ENCODE measurements around the gene CALCOCO1. TPM values are rescaled to one million over a fixed set of nuclear protein-coding genes. Genes with fewer than 3 reads are reported as not detected.

Gene CALCOCO1
- total RNA-seq, 2 experiments from 2014 or later = 83.6 to 91.1 TPM

DNA sequence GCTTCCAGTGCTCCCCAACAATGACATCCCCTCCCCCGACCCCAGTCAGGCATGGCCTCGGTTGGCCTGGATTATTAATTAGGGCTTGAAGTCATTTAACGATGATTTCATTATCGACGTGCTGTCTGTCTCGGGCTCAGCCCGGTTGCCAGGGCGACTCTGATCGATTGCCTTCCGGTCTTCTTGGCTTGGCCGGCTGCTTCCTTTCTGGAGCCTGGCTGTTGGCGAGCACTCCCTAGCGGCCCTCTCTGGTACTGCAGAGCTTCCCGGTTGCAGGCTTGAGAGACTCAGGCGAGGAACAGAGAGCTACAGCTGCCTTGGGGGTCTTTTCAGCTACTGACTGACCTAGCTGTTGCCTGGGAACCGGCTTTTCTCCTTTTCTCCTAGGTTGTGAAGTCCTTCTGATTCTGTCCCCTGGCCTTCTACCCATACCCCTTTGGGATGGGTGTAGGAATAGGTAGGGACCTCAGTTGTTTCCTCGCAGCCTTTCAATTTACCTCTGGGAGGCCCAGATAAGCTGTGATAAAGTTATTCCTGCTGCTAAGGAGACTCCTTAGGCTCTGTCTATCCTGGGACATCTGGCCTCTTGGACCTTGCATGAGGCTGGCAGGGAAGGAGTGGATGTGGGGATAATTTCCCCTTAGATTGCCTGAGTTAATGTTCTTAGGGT lies 30.0 kb upstream of the CALCOCO1 start:
- Mint-ChIP-seq H3K4me1 (peaks cover 22% of the 10 kb centered on the region), H3K4me3 (peak overlapping the region; percentile 80), H3K9me3 (no peaks in the 10 kb centered on the region), H3K27me3 (peaks cover 36% of the 10 kb centered on the region), H3K36me3 (no peaks in the 10 kb centered on the region), H3K27ac (peak overlapping the region; percentile 88)
- POLR2A ChIA-PET = interaction anchor here (1.0 to 1.3 kb wide), 2 partner anchors 29 to 81 kb away, joined by 3 to 9 read pairs; partner anchors contain the start of genes ATP5MC2 and CALCOCO1
- peak; percentile 90 for DNase-seq
- peak; percentile 83 for ATAC-seq (ENCODE audit: low read depth)

DNA sequence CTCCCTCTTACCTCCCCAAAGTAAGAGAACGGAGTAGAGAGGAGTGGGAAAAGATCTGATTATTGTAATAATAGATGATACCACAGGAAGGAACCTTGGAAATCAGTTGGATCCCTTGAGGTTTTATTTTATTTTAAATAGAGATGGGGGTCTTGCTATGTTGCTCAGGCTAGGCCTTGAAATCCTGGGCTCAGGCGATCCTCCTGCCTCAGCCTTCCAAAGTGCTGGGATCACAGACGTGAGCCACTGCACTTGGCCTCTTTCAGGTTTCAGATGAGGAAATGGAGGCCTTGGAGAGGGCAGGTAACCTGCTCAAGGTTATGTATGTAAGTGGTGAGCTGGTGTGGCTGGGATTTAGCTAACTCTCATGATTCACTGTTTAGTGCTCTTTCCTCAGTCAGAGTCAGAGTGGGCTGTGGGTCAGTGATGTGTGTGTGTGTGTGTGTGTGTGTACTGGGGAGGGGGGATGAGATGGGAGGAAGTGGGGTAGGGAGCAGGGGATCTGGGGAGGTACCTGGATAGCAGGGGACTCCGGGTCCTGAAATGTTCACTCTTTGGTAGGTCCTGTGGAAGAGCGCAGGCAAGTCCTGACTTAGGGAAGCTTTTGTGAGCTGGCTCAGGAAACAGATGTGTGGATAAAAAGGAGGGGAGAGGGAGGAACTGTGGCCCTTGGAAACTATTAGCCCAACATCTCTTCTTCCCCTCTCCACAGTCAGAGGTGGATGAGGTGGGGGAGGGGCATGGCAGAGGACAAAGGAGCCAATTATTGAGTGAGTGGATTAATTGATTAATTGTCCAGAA lies 29.2 kb upstream of the CALCOCO1 start:
- DNase-seq = no peak
- H3K27ac Mint-ChIP-seq = peak overlapping the region; percentile 88
- no peaks in the 10 kb centered on the region for H3K9me3 Mint-ChIP-seq
- POLR2A ChIA-PET = interaction anchor here (1.0 to 1.3 kb wide), 2 partner anchors 29 to 81 kb away, joined by 3 to 9 read pairs; partner anchors contain the start of genes ATP5MC2 and CALCOCO1
- peaks cover 24% of the 10 kb centered on the region for H3K4me1 Mint-ChIP-seq
- peaks cover 36% of the 10 kb centered on the region for H3K27me3 Mint-ChIP-seq
- peak overlapping the region; percentile 80 for H3K4me3 Mint-ChIP-seq
- ATAC-seq (ENCODE audit: low read depth) = no peak
- no peaks in the 10 kb centered on the region for H3K36me3 Mint-ChIP-seq

DNA sequence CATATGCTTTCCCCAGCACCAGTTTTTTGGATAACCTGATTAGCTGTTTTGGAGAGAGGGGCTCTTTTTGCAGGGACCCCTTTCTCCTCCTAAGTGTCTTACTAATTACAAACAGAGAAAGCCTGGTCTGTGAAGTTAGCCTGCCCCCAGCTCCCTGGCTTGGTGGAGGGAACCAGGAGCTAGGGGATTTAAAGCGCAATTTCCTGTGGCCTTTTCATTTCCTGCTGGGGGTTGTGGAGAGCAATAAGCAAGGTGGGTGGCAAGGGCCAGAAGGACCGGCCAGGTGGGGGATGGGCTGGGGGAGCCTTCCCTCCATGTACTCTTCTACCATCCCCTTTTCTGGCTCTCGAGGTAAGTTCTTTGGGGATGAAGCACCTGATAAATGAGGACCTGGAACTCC lies 28.6 kb upstream of the CALCOCO1 start:
- Mint-ChIP-seq H3K27ac (peak overlapping the region; percentile 10), H3K9me3 (no peaks in the 10 kb centered on the region), H3K4me1 (peaks cover 24% of the 10 kb centered on the region), H3K36me3 (no peaks in the 10 kb centered on the region), H3K27me3 (peaks cover 33% of the 10 kb centered on the region), H3K4me3 (peak overlapping the region; percentile 63)
- ATAC-seq (ENCODE audit: low read depth) (no peak), DNase-seq (no peak)
- POLR2A ChIA-PET = no interaction called here

DNA sequence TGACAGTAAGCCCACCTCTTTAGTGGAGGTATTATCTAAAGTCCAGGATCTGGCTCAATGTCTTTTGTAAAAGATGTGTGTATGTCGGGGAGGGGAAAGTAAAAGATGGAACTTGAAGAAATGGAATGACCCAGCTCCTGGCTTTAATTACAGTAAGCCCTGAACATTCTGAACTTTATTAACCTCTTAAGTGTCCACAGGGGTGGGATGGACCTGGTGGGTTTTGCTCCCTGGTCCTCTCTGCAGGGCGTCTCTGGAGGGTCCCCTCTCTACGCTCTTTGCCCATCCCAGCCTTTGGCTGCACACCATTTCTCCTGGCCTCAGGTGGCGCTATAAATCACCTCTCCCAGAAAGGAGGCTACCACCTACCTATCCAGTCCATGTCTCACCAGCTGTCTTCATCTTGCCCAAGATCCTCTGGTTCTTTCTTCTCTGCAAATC lies 28.2 kb upstream of the CALCOCO1 start:
- DNase-seq = no peak
- H3K9me3 Mint-ChIP-seq = no peaks in the 10 kb centered on the region
- peak overlapping the region; percentile 63 for H3K4me3 Mint-ChIP-seq
- peaks cover 29% of the 10 kb centered on the region for H3K27me3 Mint-ChIP-seq
- no peaks in the 10 kb centered on the region for H3K36me3 Mint-ChIP-seq
- ATAC-seq (ENCODE audit: low read depth) = no peak
- POLR2A ChIA-PET = no interaction called here
- H3K4me1 Mint-ChIP-seq = peaks cover 24% of the 10 kb centered on the region
- H3K27ac Mint-ChIP-seq = no peak overlapping the region

DNA sequence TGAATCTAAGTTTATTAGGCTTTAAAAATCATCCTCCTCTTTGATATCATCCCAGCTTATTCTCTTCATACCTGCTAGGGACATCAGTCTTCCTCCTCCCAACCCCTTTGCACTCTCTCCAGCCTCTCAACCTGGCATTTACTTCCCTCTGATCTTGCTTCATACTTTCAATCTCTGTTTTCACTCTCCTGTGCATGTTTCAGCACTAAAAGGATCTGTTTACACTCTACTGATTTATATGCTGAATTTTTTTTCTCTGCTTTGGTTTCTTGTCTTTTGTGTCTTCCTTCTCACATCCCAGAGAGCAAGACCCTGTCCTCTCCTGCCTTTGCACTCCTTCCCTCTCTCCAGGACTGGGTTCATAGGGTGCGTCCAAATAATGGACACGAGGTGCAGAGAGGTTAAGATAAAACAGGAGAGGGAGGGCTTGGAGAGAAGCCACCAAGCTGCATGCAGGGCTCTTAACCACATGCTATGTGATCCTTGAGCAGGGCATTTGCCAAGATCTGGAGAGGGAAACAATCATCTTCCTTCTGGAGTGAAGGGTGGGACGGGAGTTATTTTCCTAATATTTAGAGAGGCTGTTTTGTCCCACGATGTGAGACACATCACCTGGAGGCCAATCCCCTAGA lies 27.5 kb upstream of the CALCOCO1 start:
- H3K4me3 Mint-ChIP-seq = no peak overlapping the region
- no peaks in the 10 kb centered on the region for H3K36me3 Mint-ChIP-seq
- ATAC-seq (ENCODE audit: low read depth) = no peak
- POLR2A ChIA-PET = interaction anchor here (0.6 kb wide), 1 partner anchor 658 kb away, joined by 3 read pairs; no protein-coding TSS in a partner anchor
- peaks cover 25% of the 10 kb centered on the region for H3K27me3 Mint-ChIP-seq
- H3K9me3 Mint-ChIP-seq = no peaks in the 10 kb centered on the region
- peaks cover 24% of the 10 kb centered on the region for H3K4me1 Mint-ChIP-seq
- H3K27ac Mint-ChIP-seq = no peak overlapping the region
- DNase-seq = no peak

DNA sequence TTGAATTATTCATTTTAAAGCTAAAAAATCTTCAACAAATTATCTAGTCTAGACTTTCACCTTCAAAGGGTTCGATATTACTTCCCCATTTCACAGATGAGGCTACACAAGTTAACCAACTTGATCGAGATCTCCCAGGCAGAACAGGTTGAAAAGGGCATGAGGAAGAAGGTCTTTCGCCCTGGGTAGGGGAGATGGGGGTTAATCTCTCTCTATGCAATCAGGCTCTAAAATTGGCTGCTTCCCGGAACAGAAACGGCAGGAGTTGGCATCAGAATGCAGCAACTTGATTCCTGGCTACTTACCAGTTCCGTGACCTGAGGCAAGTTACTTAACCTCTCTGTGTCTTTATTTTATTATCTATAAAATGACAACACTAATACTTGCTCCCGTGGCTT lies 26.9 kb upstream of the CALCOCO1 start:
- DNase-seq (no peak), ATAC-seq (ENCODE audit: low read depth) (no peak)
- Mint-ChIP-seq H3K27me3 (peaks cover 19% of the 10 kb centered on the region), H3K27ac (no peak overlapping the region), H3K4me1 (peaks cover 24% of the 10 kb centered on the region), H3K36me3 (no peaks in the 10 kb centered on the region), H3K4me3 (no peak overlapping the region), H3K9me3 (no peaks in the 10 kb centered on the region)
- POLR2A ChIA-PET = interaction anchor here (0.6 to 1.2 kb wide), 2 partner anchors 27 to 659 kb away, joined by 3 to 5 read pairs; partner anchors contain the start of gene CALCOCO1

DNA sequence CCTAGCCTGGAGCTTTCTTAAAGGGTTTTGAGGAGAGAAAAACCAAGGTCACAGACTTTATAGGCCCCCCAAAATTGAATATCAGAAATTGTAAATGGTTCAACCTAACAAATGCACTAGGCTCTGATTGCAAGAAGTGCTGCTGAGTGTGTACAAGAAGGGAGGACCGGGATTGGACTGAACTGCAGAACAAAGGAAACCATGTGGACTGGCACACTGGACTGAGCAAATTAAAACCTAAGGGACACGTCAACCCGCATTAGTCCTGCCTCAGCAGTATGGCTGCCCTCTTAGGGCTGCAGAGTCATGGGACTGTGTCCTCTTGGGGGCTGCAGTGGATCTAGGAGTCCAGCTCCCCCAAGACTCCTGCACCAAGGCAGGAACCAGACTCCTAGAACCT lies 25.4 kb upstream of the CALCOCO1 start:
- Mint-ChIP-seq H3K36me3 (no peaks in the 10 kb centered on the region), H3K4me3 (no peak overlapping the region), H3K27me3 (peaks cover 4% of the 10 kb centered on the region), H3K4me1 (peaks cover 11% of the 10 kb centered on the region), H3K27ac (no peak overlapping the region), H3K9me3 (no peaks in the 10 kb centered on the region)
- no peak for ATAC-seq (ENCODE audit: low read depth)
- no peak for DNase-seq
- POLR2A ChIA-PET = interaction anchor here (0.6 kb wide), 1 partner anchor 134 kb away, joined by 4 read pairs; no protein-coding TSS in a partner anchor

DNA sequence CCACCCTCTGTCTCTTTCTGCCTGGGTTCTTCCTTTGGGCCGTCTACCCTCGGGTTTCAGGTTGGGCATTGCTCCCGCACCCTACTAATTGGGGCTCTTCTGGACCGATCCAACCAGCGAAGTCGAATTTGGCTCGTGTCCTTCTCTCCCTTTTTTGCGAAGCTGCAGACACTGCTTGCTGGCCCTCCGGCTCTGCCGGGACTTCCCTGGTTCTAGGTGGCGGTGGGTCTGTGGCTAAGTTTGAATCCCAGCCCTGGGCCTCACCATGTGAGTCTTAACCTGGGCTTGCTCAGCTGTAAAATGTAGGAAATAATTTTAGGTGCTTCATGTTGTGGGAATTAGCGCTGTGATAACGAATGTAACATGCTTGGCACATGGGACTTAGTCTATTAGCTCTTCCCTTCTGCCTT lies 24.9 kb upstream of the CALCOCO1 start:
- DNase-seq (no peak), ATAC-seq (ENCODE audit: low read depth) (no peak)
- Mint-ChIP-seq H3K36me3 (no peaks in the 10 kb centered on the region), H3K27me3 (peaks cover 4% of the 10 kb centered on the region), H3K9me3 (no peaks in the 10 kb centered on the region), H3K27ac (no peak overlapping the region), H3K4me1 (peaks cover 10% of the 10 kb centered on the region), H3K4me3 (no peak overlapping the region)
- POLR2A ChIA-PET = interaction anchor here (0.6 kb wide), 1 partner anchor 134 kb away, joined by 4 read pairs; no protein-coding TSS in a partner anchor

DNA sequence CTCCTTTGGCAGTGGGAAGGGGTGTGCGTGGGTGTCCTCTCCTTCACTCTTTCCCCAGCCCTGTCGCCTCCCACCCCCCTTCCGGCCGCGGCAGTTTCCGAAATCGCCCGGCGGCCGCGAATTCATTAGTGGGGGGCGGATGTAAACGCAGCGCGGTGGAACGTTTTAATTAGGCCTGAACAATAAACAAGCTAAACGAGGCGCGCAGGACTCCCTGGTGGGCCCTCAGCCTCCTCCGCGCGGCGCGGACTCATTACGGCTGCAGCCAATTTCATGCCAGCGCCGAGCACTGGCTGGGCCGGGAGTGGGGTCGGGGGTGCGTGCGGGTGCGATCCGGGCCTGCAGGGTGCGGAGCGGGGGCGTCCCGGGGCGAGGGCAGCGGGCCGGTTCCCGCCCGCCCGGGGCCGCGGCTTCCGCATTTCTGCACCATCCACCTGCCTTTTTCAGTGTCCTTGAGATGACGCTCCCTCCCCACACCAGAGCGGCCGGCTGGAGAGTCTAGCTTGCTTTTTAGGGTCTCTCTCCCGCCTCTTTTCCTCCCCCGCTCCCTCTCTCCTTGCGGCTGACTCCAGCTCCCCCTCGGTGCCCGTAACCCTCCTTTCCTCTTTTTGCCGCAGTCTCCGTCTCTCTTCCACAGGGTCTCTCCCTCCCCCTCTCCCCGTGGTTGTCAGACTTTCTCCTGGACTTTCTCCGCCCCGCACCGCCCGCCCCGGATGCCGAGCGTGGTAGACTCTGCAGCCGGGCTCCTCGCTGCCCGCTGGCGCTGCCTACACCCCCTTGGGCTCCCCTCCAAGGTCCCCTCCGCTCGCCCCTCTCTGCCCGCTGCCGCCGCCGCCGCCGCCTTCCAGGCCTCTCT lies 24.3 kb upstream of the CALCOCO1 start, which contains the start of gene CISTR:
TSS of gene CISTR (minus strand) at position 644 of the 856 bp plus-strand sequence.
- DNase-seq (peak; percentile 66), ATAC-seq (ENCODE audit: low read depth) (peak; percentile 44)
- Mint-ChIP-seq H3K4me1 (peaks cover 9% of the 10 kb centered on the region), H3K27me3 (peaks cover 8% of the 10 kb centered on the region), H3K27ac (peak within 1 kb of the TSS; percentile 30), H3K4me3 (no peak within 1 kb of the TSS), H3K9me3 (no peaks in the 10 kb centered on the region), H3K36me3 (no peaks in the 10 kb centered on the region)
- POLR2A ChIA-PET = no interaction called here

DNA sequence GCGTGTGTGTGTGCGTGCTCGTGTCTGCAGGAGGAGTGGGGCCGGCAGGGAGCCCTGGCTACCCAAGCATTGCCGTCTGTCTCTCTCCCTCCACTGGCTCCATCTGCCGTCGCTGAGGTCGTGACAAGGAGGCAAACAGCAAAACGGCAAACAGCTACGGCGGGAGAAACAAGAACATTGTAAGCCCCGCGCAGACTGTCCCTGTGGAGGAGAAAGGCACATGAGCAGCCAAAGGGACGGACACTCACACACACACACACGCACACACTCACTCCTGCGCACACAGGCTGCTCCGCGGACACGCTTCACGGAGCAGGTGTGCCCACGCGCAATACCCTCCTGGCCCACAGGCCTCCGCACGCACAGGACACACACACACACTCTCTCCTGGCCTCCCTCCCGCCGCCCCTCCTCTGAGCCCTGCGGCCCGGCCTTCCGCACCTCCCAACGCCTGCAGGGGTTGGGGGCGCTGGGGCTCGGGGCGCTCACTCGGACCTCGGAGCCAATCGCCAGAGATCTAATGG lies 23.6 kb upstream of the CALCOCO1 start:
- Mint-ChIP-seq H3K36me3 (no peaks in the 10 kb centered on the region), H3K4me3 (no peak overlapping the region), H3K27ac (peak overlapping the region; percentile 30), H3K4me1 (peaks cover 7% of the 10 kb centered on the region), H3K27me3 (peaks cover 13% of the 10 kb centered on the region), H3K9me3 (no peaks in the 10 kb centered on the region)
- POLR2A ChIA-PET = no interaction called here
- DNase-seq = no peak
- peak; percentile 15 for ATAC-seq (ENCODE audit: low read depth)

DNA sequence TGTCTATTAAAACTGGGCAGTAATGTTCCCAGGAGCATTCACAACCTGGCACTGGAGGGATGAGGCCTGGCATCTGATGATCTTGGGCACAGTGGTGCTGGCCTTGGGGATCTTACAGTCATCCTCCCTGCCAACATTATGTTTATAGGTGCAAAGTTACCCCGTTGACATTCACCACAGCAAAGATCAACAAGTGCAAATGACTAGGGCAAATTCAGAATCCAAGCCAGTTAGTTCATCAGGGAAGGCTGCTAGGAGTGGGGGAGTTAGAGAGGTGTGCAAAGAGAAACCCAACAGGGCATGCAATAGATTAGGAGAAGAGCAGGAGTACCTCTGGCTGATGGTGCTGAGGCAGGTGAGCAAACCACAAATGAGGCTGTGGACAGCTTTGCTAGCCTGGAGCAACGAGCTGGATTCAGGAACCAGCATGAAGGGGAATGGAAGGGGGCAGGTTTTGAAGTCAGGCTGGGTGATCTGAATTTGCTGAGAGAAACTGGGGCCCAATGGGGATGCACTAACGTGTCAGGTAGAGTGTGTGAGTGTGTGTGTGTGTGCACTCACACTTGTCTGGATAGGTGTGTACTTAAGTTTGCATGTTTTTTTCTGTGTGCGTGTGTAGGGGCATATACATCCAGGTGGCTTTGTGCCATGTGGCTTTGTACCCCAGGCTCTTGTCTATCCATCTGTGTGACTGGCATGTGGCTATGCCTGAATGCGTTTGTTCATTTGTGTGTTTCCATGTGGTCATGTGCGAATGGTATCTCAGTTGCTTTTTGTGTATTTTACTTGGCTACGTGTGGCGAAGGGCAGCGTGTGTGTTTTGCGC lies 22.9 kb upstream of the CALCOCO1 start:
- ATAC-seq (ENCODE audit: low read depth) (no peak), DNase-seq (no peak)
- POLR2A ChIA-PET = no interaction called here
- H3K36me3 Mint-ChIP-seq = no peaks in the 10 kb centered on the region
- peaks cover 16% of the 10 kb centered on the region for H3K27me3 Mint-ChIP-seq
- no peak overlapping the region for H3K4me3 Mint-ChIP-seq
- H3K4me1 Mint-ChIP-seq = peaks cover 7% of the 10 kb centered on the region
- peak overlapping the region; percentile 30 for H3K27ac Mint-ChIP-seq
- no peaks in the 10 kb centered on the region for H3K9me3 Mint-ChIP-seq
